Activated T-cell treated with anti-CD3 and anti-CD28 coated beads for 48 hours (primary cell): Measurements from ENCODE around the gene SLC6A15.

Experiments
- DNase-seq: peaks from one replicate; pipeline ENCODE4 v3.0.0-alpha.2; 2020; ENCODE audit warnings: low read depth

The SLC6A15 gene

GRCh38 chr12:84912198-84913128, at the start of gene SLC6A15:
SLC6A15 (minus strand) TSS chr12:84912799; CDS start chr12:84892120, 20,679 bp downstream.
- peak; percentile 15 for DNase-seq

DNA sequence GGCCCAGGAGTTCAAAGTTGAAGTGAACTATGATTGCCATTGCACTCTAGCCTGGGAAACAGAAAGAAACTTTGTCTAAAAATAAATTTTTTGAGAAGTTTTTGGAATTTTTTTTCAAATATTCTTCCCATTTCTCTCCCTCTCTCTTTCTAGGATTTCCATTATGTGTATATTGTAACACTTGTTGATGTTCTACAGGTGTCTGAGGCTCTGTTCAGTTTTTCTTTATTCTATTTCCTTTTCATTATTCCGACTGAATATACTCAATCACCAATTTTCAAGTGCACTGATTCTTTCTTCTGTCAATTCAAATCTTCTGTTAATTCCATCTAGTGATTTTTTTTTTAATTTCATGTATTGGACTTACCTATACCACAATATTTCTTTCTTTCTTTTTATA, 48.3 kb upstream of the SLC6A15 start:
- no peak for DNase-seq

- no peak for DNase-seq
Observed at GRCh38 chr12:84955298-84955697, 42.7 kb upstream of the SLC6A15 start.

GRCh38 chr12:84954415-84954814, 41.8 kb upstream of the SLC6A15 start:
- no peak for DNase-seq

GRCh38 chr12:84950971-84951546, 38.5 kb upstream of the SLC6A15 start:
- DNase-seq, result no peak

- DNase-seq, result no peak
Observed at GRCh38 chr12:84946753-84947152, 34.2 kb upstream of the SLC6A15 start.

DNA sequence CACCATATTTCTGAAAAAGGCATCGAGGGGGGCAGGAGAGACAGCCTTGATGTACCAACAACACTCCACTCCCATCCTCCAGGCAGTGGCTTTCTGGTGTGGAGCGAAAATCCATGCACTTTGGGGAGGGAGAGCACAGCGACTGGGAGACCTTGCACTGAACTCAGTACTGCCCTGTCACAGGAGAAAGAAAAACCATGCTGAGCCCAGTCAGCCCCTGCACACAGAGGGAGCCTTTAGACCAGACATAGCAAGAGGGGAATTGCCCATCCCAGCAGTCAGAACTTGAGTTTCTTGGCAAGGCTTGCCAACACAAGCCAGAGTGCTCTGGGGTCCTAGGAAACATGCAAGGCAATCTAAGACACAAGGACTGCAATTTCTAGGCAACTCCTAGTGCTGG, 24.8 kb upstream of the SLC6A15 start:
- DNase-seq, result no peak

DNA sequence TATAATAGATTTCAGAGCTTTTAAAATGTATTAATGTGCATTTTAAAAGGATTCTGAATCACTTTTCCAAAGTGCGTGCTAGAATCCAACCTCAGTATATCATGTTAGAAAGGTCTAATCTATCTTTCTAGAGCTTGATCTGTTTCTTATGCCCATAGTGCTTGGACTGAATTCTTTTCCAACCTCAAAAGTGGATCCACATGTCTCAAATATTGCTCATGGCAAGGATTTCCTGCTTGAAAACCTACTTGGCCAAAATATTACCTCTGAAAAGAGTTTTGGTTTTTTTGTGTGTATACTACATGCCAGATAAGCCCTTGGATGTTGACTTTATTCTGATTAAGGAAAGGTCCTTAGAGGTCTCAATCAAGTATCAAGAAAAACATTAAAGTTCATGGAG, 16.9 kb upstream of the SLC6A15 start:
- no peak for DNase-seq

GRCh38 chr12:84924981-84925380, 12.4 kb upstream of the SLC6A15 start:
- no peak for DNase-seq

DNA sequence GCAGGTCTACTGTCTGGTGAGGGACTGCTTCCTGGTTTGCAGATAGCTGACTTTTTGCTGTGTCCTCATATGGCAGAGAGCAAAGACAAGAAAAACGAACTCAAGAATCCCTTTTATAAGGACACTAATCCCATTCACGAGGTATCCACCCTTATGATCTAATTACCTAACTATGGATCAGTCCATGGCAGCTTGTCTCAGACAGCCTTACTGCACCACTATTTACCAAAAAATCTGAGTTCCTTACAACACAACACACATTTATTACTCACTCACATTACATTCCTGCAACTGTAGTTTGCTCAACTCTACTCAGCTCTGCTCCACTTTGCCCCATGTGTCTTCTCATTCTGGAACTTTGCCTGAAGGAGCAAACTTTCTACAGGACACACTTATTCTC, 10.1 kb upstream of the SLC6A15 start:
- no peak for DNase-seq

DNA sequence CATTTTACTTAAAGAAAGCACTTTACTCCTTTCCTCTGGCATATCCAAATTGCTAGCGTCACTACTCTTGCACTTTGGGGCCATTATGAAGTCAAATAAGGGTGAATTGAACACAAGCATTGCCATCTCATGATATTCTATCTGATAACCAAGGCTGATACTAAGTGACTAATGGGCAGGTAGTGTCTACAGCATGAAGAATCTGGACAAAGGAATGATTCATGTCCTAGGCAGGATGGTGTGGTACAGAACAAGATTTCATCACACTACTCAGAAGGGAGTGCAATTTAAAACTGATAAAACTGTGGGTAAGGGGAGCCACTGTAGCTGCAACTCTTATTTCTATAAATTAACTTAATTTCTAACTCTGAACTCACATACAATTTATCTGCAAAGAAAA, 7.7 kb upstream of the SLC6A15 start:
- no peak for DNase-seq

DNA sequence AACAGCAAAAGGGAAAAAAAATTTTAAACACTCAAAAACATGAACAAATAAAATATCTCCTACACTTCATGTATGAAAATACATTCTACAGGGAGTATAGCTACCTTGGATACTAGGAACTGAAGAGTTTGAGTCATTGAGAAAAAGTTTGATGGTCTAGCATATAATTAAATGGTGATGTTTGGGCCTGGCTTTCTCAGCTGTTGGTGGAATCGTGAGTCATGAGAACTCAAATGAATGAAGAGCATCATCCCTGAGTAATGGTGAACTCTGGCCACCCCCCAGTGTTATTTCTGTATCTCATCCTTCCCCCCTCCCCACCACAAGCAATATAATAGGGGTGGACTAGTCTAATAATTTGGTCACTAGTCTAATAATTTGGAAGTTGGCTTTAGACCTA, 6.7 kb upstream of the SLC6A15 start:
- DNase-seq, result no peak

GRCh38 chr12:84913129-84913515, 523 bp upstream of the SLC6A15 start:
- DNase-seq, result no peak

GRCh38 chr12:84911271-84912197, 1.1 kb downstream of the SLC6A15 start:
- no peak for DNase-seq

DNA sequence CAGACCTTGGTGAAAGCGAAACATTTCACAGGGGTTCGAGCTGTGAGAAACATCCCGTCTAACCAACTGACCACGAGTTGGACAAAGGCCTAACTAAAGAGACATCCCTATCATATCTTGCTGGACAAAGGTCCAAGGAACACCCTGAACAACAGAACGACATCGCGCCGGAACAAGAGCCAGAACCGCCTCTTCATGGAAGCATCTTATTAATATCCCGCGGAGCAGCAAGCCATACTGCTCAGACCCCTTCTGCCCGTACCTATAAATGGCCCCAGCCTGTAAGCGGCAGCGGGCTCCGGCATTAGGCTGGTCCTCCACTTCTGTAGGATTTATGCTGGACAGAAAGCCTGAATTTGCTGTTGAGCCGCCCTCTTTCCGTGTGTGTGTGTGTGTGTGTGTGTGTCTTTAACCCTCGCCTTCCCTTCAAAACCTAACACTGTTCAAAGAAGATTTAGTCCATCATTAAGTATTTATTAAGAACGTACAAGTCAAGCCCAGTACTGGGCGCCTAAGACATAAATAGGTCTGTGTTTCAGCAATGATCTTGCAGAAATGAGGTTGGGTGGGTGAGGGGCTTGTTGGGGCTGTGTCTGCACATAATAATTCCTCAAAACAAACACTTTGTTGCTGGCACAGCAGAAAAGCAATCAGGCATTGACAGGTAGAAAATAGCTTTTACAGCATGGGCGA, 1.9 kb downstream of the SLC6A15 start:
- DNase-seq, result no peak

GRCh38 chr12:84904051-84904450, 8.5 kb downstream of the SLC6A15 start:
- DNase-seq, result no peak

DNA sequence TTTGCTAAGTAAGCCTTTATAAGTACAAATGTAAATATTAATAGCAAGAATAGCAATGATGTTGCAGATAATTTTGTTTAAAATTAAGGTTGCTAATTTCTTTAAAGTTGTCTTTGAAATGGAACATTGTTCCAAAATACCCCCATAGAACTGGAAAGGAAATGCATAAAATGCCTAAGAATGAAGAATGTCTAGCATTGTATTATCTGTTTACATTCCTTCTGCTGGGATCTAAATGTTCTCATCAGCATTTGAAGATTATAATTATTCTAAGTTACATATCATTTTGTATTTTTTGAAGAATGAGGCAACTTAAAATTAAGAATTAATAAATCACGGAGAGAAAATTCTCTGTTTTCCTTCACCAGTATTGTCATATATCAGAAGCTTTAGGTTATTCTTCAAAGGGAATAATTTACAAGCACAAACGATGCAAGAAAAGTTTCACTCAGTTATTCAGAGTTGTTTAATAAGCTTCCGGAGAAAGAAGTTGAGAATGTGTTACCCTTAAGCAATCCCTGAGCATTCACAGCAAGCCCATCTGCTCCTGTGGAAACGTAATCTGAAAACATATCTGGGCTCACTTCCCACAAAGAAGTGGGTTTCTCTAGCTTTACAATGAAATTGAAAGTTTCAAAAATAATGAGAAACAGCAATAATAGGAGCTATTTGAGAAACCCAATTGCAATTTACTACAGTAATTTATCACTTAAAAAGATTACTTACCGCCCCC, 21.3 kb downstream of the SLC6A15 start:
- no peak for DNase-seq

- no peak for DNase-seq
Observed at GRCh38 chr12:84889818-84890217, 22.8 kb downstream of the SLC6A15 start.

GRCh38 chr12:84888861-84889260, 23.7 kb downstream of the SLC6A15 start:
- DNase-seq, result no peak

- DNase-seq, result no peak
Observed at GRCh38 chr12:84877340-84877739, 35.3 kb downstream of the SLC6A15 start.

DNA sequence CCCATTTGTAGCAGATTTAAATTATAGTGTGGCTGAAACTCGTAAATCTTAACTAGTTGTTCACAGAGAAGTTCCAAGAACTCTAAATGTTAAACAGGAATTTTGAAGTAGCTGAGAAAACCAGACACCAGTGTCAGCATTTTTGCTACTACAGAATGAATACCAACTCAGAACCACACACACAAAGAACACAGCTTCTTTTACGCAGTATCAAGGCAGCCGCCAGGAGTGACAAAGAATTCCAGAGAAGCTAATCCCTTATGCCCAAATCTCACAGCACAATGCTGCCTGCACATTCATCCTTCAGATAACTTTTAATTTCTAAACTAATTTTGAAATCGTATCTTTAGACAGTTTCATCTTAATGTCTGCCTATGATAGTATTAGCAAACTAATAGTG, 37.4 kb downstream of the SLC6A15 start:
- no peak for DNase-seq
